ENCODE results near the gene SPHKAP. TPM values are rescaled to one million over a fixed set of nuclear protein-coding genes. Genes with fewer than 3 reads are reported as not detected.

Gene SPHKAP
- polyA plus RNA-seq, 1 of the 3 experiments (the other 2 are of a cell fraction), result not detected

- 2% methylated on average over 7 of the region's 7 CpGs for WGBS (ENCODE audit: low lambda C conversion rate)
- H2AFZ ChIP-seq (ENCODE audit: low read depth), result no peak overlapping the region
- no peaks in the 10 kb centered on the region for H3F3A ChIP-seq (replicated peaks; ENCODE audit: insufficient read depth)
- TF ChIP-seq RFX5 (IDR thresholded peaks at IDR 0.05; ENCODE audit: low read length) (no peak), MAX (IDR thresholded peaks at IDR 0.05; ENCODE audit: low read depth) (no peak)
- H3K27me3 ChIP-seq (ENCODE audit: insufficient read depth), result no peaks in the 10 kb centered on the region; the same call in 1 of the 2 replicates
- no peaks in the 10 kb centered on the region for H3K9me2 ChIP-seq
- H3K36me3 ChIP-seq (replicated peaks in 1 of 2; ENCODE audit: control insufficient read depth in 1 of 2, insufficient read depth in 2 of 2, low read length in 1 of 2), result no peaks in the 10 kb centered on the region
- no peak overlapping the region for H3K4me3 ChIP-seq (ENCODE audit: low read depth in 2 of 2, low read length in 1 of 2)
- H3K9me3 ChIP-seq, result no peaks in the 10 kb centered on the region
- no peak for DNase-seq
- H4K20me1 ChIP-seq (ENCODE audit: insufficient read depth), result no peaks in the 10 kb centered on the region
- no peak overlapping the region for H3K9ac ChIP-seq
- ChIA-PET POLR2A (no interaction called here), CTCF (no interaction called here)
- no peak overlapping the region for H3K27ac ChIP-seq (ENCODE audit: low read depth in 2 of 2, low read length in 1 of 2)
- H3K4me1 ChIP-seq (ENCODE audit: control insufficient read depth in 1 of 2, insufficient read depth in 2 of 2, low read depth in 1 of 2, low read length in 1 of 2), result no peaks in the 10 kb centered on the region
- H3K4me2 ChIP-seq, result no peak overlapping the region
- H3K79me2 ChIP-seq (ENCODE audit: insufficient read depth), result no peaks in the 10 kb centered on the region
Observed at GRCh38 chr2:227971619-227972230, 209.8 kb downstream of the SPHKAP start.

GRCh38 chr2:227960317-227960716 lies 221.2 kb downstream of the SPHKAP start:
- POLR2A ChIA-PET, result no interaction called here
- H3K9me2 ChIP-seq, result no peaks in the 10 kb centered on the region
- no peak overlapping the region for H3K4me3 ChIP-seq (ENCODE audit: low read depth in 2 of 2, low read length in 1 of 2)
- no peaks in the 10 kb centered on the region for H3K4me1 ChIP-seq (ENCODE audit: control insufficient read depth in 1 of 2, insufficient read depth in 2 of 2, low read depth in 1 of 2, low read length in 1 of 2)
- 56% methylated on average over 3 of the region's 3 CpGs for WGBS (ENCODE audit: low lambda C conversion rate)
- no peak for DNase-seq
- no peak overlapping the region for H3K27ac ChIP-seq (ENCODE audit: low read depth in 2 of 2, low read length in 1 of 2)
- no peaks in the 10 kb centered on the region for H4K20me1 ChIP-seq (ENCODE audit: insufficient read depth)
- no peak overlapping the region for H3K9ac ChIP-seq
- H3F3A ChIP-seq (replicated peaks; ENCODE audit: insufficient read depth), result no peaks in the 10 kb centered on the region
- no peak overlapping the region for H2AFZ ChIP-seq (ENCODE audit: low read depth)
- H3K9me3 ChIP-seq, result no peaks in the 10 kb centered on the region
- no peaks in the 10 kb centered on the region for H3K36me3 ChIP-seq (replicated peaks in 1 of 2; ENCODE audit: control insufficient read depth in 1 of 2, insufficient read depth in 2 of 2, low read length in 1 of 2)
- no peak overlapping the region for H3K4me2 ChIP-seq
- H3K27me3 ChIP-seq (ENCODE audit: insufficient read depth), result no peaks in the 10 kb centered on the region
- no peaks in the 10 kb centered on the region for H3K79me2 ChIP-seq (ENCODE audit: insufficient read depth)
- CTCF ChIA-PET, result interaction anchor here (1.0 to 1.1 kb wide), 2 partner anchors 11 to 25 kb away, joined by 3 read pairs; no protein-coding TSS in a partner anchor
- TF ChIP-seq RAD21 (IDR thresholded peaks at IDR 0.05; ENCODE audit: low read length) (no peak), MXI1 (IDR thresholded peaks at IDR 0.05; ENCODE audit: low read depth, low read length) (no peak), FOSL2 (IDR thresholded peaks at IDR 0.05; ENCODE audit: borderline replicate concordance, low read depth) (no peak), CHD2 (IDR thresholded peaks at IDR 0.05; ENCODE audit: low read length, partially characterized antibody) (no peak), IRF3 (IDR thresholded peaks at IDR 0.05; ENCODE audit: low read depth, low read length) (no peak), SIN3A (IDR thresholded peaks at IDR 0.05; ENCODE audit: borderline replicate concordance, low read depth, low read length) (no peak), REST (IDR thresholded peaks at IDR 0.05; ENCODE audit: low read depth, low read length) (no peak), CTCF (IDR thresholded peaks at IDR 0.05) (no peak), POLR2AphosphoS5 (IDR thresholded peaks at IDR 0.05; ENCODE audit: low read depth, low read length) (no peak), ZBTB33 (IDR thresholded peaks at IDR 0.05; ENCODE audit: borderline replicate concordance, low read depth) (no peak), GABPA (IDR thresholded peaks at IDR 0.05; ENCODE audit: low read depth) (no peak), SMC3 (IDR thresholded peaks at IDR 0.05; ENCODE audit: low read depth, low read length) (no peak), TAF1 (IDR thresholded peaks at IDR 0.05; ENCODE audit: borderline replicate concordance, low read depth, low read length) (no peak), JUND (IDR thresholded peaks at IDR 0.05) (no peak), USF1 (IDR thresholded peaks at IDR 0.05; ENCODE audit: borderline replicate concordance, low read depth) (no peak), GATA2 (CRISPR knock-in tag; IDR thresholded peaks at IDR 0.05) (no peak)
